Brain microvascular endothelial cell (primary cell): Measurements from ENCODE around the gene ISOC1.

Experiments used
- DNase-seq: peaks from one replicate; pipeline ENCODE4 v3.0.0-alpha.2; 2020
- H3K27ac ChIP-seq: fragments of 250-450 bp; sonication (Bioruptor Pico); 2 replicates; pipeline ENCODE4 v1.5.1; 2020; ENCODE audit warnings: mild to moderate bottlenecking, moderate library complexity
- H3K27me3 ChIP-seq: fragments of 250-450 bp; sonication (Bioruptor Pico); replicated peaks from 2 replicates; pipeline ENCODE4 v1.5.1; 2020; ENCODE audit warnings: mild to moderate bottlenecking
- H3K36me3 ChIP-seq: fragments of 250-450 bp; sonication (Bioruptor Pico); replicated peaks from 2 replicates; pipeline ENCODE4 v1.5.1; 2020; ENCODE audit warnings: mild to moderate bottlenecking
- H3K4me3 ChIP-seq: 2 replicates; pipeline ENCODE4 v1.5.1; 2011; ENCODE audit warnings: low read depth, mild to moderate bottlenecking, control low read depth, low read length, moderate library complexity
- in situ Hi-C: cut with HindIII; loops from 2 replicates; pipeline ENCODE4 v1.10.0; 2017; ENCODE audit warnings: low sequenced_read_pairs, low pct_ligation_motif_present
- TF ChIP-seq, protein P1 (sequence below): IDR thresholded peaks from 2 replicates; pipeline ENCODE4 v1.5.1; 2011; ENCODE audit warnings: low read depth, mild to moderate bottlenecking, moderate library complexity, low read length, control low read depth, inconsistent platforms; ENCODE audit errors: missing control alignments

Gene ISOC1

DNA sequence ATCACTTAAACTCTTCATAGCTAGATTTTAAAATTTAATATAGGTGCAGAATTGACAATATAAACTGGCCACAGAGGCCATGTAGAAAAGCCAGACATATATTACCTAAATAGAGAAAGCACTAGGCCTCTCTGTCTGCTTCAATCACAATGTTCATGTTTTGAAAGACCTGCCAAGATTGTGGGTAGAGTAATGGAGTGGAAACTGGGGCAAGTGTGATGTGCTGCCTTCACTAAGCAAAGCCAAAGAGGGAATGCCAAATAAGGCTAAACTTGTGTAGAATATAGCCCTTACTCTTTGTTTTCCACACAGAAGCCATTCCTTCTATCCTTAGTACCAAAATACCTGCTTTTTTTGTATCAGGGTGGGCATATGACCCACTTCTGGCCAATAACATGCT is 15.1 kb upstream of the ISOC1 start:
- TF ChIP-seq, protein P1, sequence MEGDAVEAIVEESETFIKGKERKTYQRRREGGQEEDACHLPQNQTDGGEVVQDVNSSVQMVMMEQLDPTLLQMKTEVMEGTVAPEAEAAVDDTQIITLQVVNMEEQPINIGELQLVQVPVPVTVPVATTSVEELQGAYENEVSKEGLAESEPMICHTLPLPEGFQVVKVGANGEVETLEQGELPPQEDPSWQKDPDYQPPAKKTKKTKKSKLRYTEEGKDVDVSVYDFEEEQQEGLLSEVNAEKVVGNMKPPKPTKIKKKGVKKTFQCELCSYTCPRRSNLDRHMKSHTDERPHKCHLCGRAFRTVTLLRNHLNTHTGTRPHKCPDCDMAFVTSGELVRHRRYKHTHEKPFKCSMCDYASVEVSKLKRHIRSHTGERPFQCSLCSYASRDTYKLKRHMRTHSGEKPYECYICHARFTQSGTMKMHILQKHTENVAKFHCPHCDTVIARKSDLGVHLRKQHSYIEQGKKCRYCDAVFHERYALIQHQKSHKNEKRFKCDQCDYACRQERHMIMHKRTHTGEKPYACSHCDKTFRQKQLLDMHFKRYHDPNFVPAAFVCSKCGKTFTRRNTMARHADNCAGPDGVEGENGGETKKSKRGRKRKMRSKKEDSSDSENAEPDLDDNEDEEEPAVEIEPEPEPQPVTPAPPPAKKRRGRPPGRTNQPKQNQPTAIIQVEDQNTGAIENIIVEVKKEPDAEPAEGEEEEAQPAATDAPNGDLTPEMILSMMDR = no peak
- Histone ChIP-seq H3K4me3 (no peak overlapping the region), H3K27me3 (no peaks in the 10 kb centered on the region), H3K36me3 (no peaks in the 10 kb centered on the region), H3K27ac (no peak overlapping the region)
- in situ Hi-C loops = no loop called here
- no peak for DNase-seq

DNA sequence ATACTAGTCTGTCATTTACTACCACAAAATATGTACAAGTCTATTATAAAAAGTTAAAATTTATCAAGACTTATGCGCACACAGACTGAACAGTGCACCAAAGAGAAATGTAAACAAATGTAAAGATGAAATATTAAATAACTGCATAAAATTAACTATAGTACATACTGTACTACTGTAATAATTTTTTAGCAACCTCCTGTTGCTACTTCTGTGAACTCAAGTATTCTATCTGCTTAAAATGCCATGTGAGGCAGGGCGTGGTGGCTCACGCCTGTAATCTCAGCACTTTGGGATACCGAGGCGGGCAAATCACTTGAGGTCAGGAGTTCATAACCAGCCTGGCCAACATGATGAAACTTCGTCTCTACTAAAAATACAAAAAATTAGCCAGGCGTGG is 13.8 kb upstream of the ISOC1 start:
- no peak overlapping the region for H3K27ac ChIP-seq
- TF ChIP-seq, protein P1 = no peak
- in situ Hi-C loops = no loop called here
- H3K27me3 ChIP-seq = no peaks in the 10 kb centered on the region
- DNase-seq = no peak
- no peaks in the 10 kb centered on the region for H3K36me3 ChIP-seq
- no peak overlapping the region for H3K4me3 ChIP-seq

DNA sequence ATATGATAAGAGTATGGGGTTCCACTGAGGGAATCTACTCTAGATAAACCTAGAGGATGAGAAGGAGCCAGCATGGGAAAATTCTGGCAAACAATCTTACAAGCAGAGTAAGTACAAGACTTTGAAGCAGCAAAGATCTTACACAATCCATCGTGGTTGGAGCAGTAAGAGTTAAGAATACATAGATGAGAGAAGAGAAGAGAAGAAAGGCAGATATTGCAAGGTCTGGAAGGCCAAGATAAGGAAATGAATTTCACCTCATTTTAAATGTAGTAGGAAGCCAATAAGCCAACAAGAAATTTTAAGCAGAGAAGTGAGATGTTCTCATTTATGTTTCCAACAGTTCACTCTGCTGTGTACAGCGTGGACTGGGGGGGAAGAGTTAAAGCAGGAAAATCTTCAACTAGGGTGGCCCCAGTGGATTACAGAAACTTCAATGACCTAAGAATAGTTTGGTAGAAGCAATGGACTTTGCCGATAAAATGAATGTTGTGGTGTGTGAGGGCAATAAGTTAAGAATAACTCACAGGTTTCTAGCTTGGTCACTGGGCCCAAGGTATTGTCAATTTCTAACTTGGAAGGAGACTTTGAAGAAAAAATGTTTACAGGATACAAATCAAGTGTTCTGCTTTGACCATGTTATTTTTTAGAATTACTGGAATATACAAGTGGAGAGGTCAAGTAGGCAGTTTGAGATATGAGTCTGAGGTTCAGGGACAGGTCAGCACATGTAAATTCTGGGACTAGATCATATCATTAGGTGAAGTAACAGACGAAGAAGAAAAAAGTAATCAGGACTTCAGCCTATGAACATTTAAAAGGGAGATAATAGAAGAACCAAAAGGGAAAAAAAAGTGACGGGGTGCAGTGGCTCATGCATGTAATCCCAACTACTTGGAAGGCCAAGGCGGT is 12.1 kb upstream of the ISOC1 start:
- no peak for DNase-seq
- no peak overlapping the region for H3K27ac ChIP-seq
- TF ChIP-seq, protein P1 = no peak
- H3K27me3 ChIP-seq = no peaks in the 10 kb centered on the region
- in situ Hi-C loops = no loop called here
- no peaks in the 10 kb centered on the region for H3K36me3 ChIP-seq
- H3K4me3 ChIP-seq = no peak overlapping the region

DNA sequence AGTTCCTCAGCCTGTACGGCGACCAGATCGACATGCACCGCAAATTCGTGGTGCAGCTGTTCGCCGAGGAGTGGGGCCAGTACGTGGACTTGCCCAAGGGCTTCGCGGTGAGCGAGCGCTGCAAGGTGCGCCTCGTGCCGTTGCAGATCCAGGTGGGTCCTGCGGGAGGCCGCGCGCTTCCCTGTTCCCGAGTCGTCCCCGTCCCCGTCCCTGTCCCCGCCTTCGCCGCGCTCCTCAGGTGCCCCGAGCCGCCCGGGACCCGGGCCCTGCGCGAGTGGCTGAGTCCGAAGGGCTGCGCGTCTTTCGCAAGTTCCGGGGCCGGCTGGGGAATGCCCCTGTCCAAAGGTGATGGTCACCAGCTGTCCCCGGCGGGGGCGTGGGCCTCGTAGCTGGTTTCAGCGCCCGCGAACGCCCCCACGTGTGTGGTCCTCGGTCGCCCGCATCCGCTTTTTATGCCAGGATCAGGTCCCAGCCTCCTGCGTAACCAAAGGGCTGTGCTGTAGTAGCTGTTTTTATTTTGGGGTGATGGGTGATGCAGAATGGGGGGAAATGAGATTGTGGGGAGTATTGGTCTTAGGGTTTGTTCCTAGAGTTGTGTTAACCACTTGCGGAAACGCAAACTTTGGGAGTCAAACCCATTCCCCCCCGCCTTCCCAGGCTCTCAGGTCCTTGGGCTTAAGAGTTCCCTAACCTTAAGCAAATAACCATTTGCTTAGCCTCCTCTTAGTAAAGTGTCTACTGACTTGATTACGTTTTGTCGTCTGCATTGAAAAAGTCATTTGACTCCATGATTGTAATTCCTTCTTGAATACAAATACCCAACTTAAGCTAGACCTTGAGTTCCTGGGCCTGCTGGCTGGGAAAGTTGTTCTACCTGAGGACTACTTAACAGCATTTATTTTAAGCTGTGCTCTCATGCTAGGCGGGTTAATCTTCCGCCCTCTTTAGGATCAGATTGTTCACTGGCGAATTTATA is 663 bp downstream of the ISOC1 start:
- DNase-seq = peak; percentile 12
- TF ChIP-seq, protein P1 = no peak
- Histone ChIP-seq H3K27ac (peak overlapping the region; percentile 38), H3K36me3 (no peaks in the 10 kb centered on the region), H3K4me3 (peak overlapping the region; percentile 91), H3K27me3 (no peaks in the 10 kb centered on the region)
- in situ Hi-C loops = no loop called here

DNA sequence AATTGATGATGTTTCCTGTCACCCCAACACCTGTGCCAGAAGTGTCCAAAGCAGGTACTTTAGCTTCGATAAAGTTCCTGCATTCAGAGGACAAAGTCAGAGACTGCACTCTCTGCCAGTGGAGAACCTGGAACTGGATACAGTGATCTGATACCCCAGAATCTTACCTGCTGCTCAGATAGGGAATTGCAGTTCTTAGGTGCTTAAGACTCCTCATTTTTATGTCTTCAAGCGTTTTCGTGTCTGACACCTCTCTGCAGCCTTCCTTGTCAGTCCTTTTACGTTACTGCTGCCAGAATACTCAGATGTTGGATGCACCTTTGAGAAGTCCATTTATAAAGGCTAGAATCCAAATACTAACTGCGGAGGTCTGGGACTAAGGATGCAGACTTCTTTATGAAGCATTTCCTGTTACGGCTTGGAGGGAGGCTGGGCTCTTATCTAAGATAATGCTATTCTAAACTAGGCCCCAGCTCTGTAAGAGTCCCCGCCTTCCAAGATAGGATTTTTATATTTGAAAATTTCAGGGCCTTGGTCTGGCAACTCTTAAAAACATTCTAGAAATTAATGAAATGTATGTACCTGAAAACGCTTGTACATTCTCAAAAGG is 1.9 kb downstream of the ISOC1 start:
- no peak overlapping the region for H3K4me3 ChIP-seq
- TF ChIP-seq, protein P1 = no peak
- no peak for DNase-seq
- in situ Hi-C loops = no loop called here
- H3K27me3 ChIP-seq = no peaks in the 10 kb centered on the region
- H3K27ac ChIP-seq = no peak overlapping the region
- H3K36me3 ChIP-seq = no peaks in the 10 kb centered on the region
